Activated naive CD4-positive, alpha-beta T cell treated with anti-CD3 and anti-CD28 coated beads for 36 hours (primary cell): ENCODE results near the gene STAB1. TPM values are rescaled to one million over a fixed set of nuclear protein-coding genes. Genes with fewer than 3 reads are reported as not detected.

Source experiments
- CTCF ChIA-PET: fragments of 350-600 bp; sonication (Branson Sonifier 250); formaldehyde crosslinking; loops from one replicate; lab custom pipeline; 2021; ENCODE audit warnings: antibody characterized with exemption; lab: Charles Lee
- DNase-seq: peaks from one replicate; pipeline ENCODE4 v3.0.0-alpha.2; 2020
- H3K27ac Mint-ChIP-seq: one replicate; pipeline ENCODE4 v1.8.0; 2021; ENCODE audit warnings: mild to moderate bottlenecking, mixed read lengths
- H3K27me3 Mint-ChIP-seq: one replicate; pipeline ENCODE4 v1.8.0; 2021; ENCODE audit warnings: low read depth, mixed read lengths
- H3K36me3 Mint-ChIP-seq: one replicate; pipeline ENCODE4 v1.8.0; 2021; ENCODE audit warnings: low read depth, mixed read lengths
- H3K4me1 Mint-ChIP-seq: one replicate; pipeline ENCODE4 v1.8.0; 2021; ENCODE audit warnings: low read depth, mixed read lengths
- H3K4me3 Mint-ChIP-seq: one replicate; pipeline ENCODE4 v1.8.0; 2021; ENCODE audit warnings: mild to moderate bottlenecking, moderate library complexity, mixed read lengths
- H3K9me3 Mint-ChIP-seq: one replicate; pipeline ENCODE4 v1.8.0; 2021; ENCODE audit warnings: mixed read lengths
- intact Hi-C: fragments of 100-400 bp; cut with micrococcal nuclease; formaldehyde crosslinking; loops from one replicate; pipeline ENCODE4 v1.15.1; 2023
- total RNA-seq, 2 experiments: library from RNA; stranded (reverse); gene quantifications; one replicate each; pipeline ENCODE4 v1.2.3, GENCODE V29; 2021

The STAB1 gene
- under 1 TPM; 0.10 to 0.17 TPM for total RNA-seq

DNA sequence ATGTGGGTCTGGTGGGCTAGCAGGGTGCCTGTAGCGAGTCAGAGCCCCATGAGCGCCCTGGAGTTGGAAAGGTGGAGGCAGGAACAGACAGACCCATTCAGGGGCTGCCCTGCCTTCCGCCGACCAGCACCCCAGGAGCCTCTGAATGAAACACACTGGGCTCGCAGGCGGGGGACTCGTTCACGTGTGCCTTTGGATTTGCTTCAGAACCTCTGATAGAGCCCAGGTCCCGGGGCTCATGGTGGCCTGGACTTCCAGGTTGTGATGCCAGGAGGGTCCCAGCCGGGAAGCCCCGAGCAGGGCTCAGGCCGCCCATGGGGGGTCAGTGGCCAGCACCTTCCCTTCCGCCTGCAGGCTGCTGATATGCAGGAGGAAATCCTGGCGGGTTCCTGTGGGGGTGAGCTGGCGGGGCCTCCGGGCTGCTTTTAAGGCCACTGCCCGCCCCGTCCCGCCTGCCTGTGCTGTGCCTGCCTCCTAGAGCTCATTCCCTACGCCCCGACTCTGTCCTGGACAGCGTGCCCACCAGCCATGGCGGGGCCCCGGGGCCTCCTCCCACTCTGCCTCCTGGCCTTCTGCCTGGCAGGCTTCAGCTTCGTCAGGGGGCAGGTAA, at the start of gene STAB1:
Gene STAB1, plus strand, starts transcription at position 453 of the 610 bp plus-strand sequence. Its CDS starts 76 bp downstream, at position 529.
- Mint-ChIP-seq H3K27me3 (no peaks in the 10 kb centered on the region), H3K36me3 (peaks cover 6% of the 10 kb centered on the region), H3K4me1 (no peaks in the 10 kb centered on the region), H3K9me3 (no peaks in the 10 kb centered on the region), H3K27ac (no peak within 1 kb of the TSS), H3K4me3 (no peak within 1 kb of the TSS)
- CTCF ChIA-PET = no interaction called here
- no peak for DNase-seq
- intact Hi-C loops = no loop called here

- peaks cover 4% of the 10 kb centered on the region for H3K4me1 Mint-ChIP-seq
- no peaks in the 10 kb centered on the region for H3K27me3 Mint-ChIP-seq
- H3K36me3 Mint-ChIP-seq = no peaks in the 10 kb centered on the region
- no peak overlapping the region for H3K27ac Mint-ChIP-seq
- H3K4me3 Mint-ChIP-seq = no peak overlapping the region
- CTCF ChIA-PET = interaction anchor here (0.8 to 8.5 kb wide), 15 partner anchors 8 to 442 kb away, joined by 3 to 81 read pairs (median 4); partner anchors contain the start of genes NISCH and TNNC1
- no peaks in the 10 kb centered on the region for H3K9me3 Mint-ChIP-seq
- DNase-seq = no peak
- intact Hi-C loops = loop anchor here (2.0 to 5.0 kb wide), 2 partner anchors 109 to 225 kb away; no protein-coding TSS in a partner anchor
Measured at GRCh38 chr3:52446042-52446441, 49.1 kb upstream of the STAB1 start.

- CTCF ChIA-PET = interaction anchor here (0.7 to 8.5 kb wide), 18 partner anchors 7 to 443 kb away, joined by 3 to 81 read pairs (median 4); partner anchors contain the start of genes NISCH and TNNC1
- peak; percentile 79 for DNase-seq
- Mint-ChIP-seq H3K27me3 (no peaks in the 10 kb centered on the region), H3K4me3 (no peak overlapping the region), H3K27ac (no peak overlapping the region), H3K4me1 (peaks cover 4% of the 10 kb centered on the region), H3K9me3 (no peaks in the 10 kb centered on the region), H3K36me3 (no peaks in the 10 kb centered on the region)
- intact Hi-C loops = loop anchor here (1.0 to 5.0 kb wide), 4 partner anchors 19 to 226 kb away; no protein-coding TSS in a partner anchor
Measured at GRCh38 chr3:52446631-52447511, 48.3 kb upstream of the STAB1 start.

GRCh38 chr3:52447512-52448355, 47.4 kb upstream of the STAB1 start:
- no peak overlapping the region for H3K4me3 Mint-ChIP-seq
- intact Hi-C loops = loop anchor here (1.0 to 5.0 kb wide), 4 partner anchors 19 to 227 kb away; no protein-coding TSS in a partner anchor
- H3K4me1 Mint-ChIP-seq = peaks cover 4% of the 10 kb centered on the region
- H3K27ac Mint-ChIP-seq = no peak overlapping the region
- no peaks in the 10 kb centered on the region for H3K9me3 Mint-ChIP-seq
- CTCF ChIA-PET = interaction anchor here (0.7 to 8.5 kb wide), 11 partner anchors 9 to 245 kb away, joined by 3 to 81 read pairs (median 5); partner anchors contain the start of gene NISCH
- DNase-seq = no peak
- H3K36me3 Mint-ChIP-seq = no peaks in the 10 kb centered on the region
- H3K27me3 Mint-ChIP-seq = no peaks in the 10 kb centered on the region

- H3K4me3 Mint-ChIP-seq = no peak overlapping the region
- no peak for DNase-seq
- intact Hi-C loops = no loop called here
- H3K36me3 Mint-ChIP-seq = peaks cover 2% of the 10 kb centered on the region
- H3K9me3 Mint-ChIP-seq = no peaks in the 10 kb centered on the region
- H3K27me3 Mint-ChIP-seq = no peaks in the 10 kb centered on the region
- H3K4me1 Mint-ChIP-seq = peaks cover 17% of the 10 kb centered on the region
- no peak overlapping the region for H3K27ac Mint-ChIP-seq
- CTCF ChIA-PET = interaction anchor here (0.5 to 8.5 kb wide), 5 partner anchors 8 to 111 kb away, joined by 3 to 81 read pairs (median 5); no protein-coding TSS in a partner anchor
Measured at GRCh38 chr3:52450489-52451236, 44.5 kb upstream of the STAB1 start.

- intact Hi-C loops = no loop called here
- H3K27me3 Mint-ChIP-seq = no peaks in the 10 kb centered on the region
- CTCF ChIA-PET = interaction anchor here (0.5 to 8.5 kb wide), 4 partner anchors 8 to 112 kb away, joined by 3 to 81 read pairs (median 7); no protein-coding TSS in a partner anchor
Measured at GRCh38 chr3:52451237-52452083, 43.7 kb upstream of the STAB1 start.

GRCh38 chr3:52452126-52452525, 43.0 kb upstream of the STAB1 start:
- CTCF ChIA-PET = interaction anchor here (1.2 to 8.5 kb wide), 3 partner anchors 24 to 40 kb away, joined by 6 to 81 read pairs (median 10); no protein-coding TSS in a partner anchor
- no peak overlapping the region for H3K27ac Mint-ChIP-seq
- H3K4me1 Mint-ChIP-seq = peaks cover 25% of the 10 kb centered on the region
- H3K36me3 Mint-ChIP-seq = peaks cover 4% of the 10 kb centered on the region
- intact Hi-C loops = no loop called here
- H3K4me3 Mint-ChIP-seq = no peak overlapping the region
- no peaks in the 10 kb centered on the region for H3K9me3 Mint-ChIP-seq
- no peak for DNase-seq
- no peaks in the 10 kb centered on the region for H3K27me3 Mint-ChIP-seq

More at GRCh38 chr3:52451237-52452083, 43.7 kb upstream of the STAB1 start:
- no peaks in the 10 kb centered on the region for H3K9me3 Mint-ChIP-seq
- H3K4me3 Mint-ChIP-seq = no peak overlapping the region
- peaks cover 22% of the 10 kb centered on the region for H3K4me1 Mint-ChIP-seq
- H3K36me3 Mint-ChIP-seq = peaks cover 3% of the 10 kb centered on the region
- no peak overlapping the region for H3K27ac Mint-ChIP-seq
- DNase-seq = no peak

GRCh38 chr3:52452570-52453221, 42.4 kb upstream of the STAB1 start:
- H3K27me3 Mint-ChIP-seq = no peaks in the 10 kb centered on the region
- no peak overlapping the region for H3K4me3 Mint-ChIP-seq
- peaks cover 30% of the 10 kb centered on the region for H3K4me1 Mint-ChIP-seq
- DNase-seq = no peak
- H3K27ac Mint-ChIP-seq = no peak overlapping the region
- no peaks in the 10 kb centered on the region for H3K9me3 Mint-ChIP-seq
- H3K36me3 Mint-ChIP-seq = peaks cover 9% of the 10 kb centered on the region
- intact Hi-C loops = no loop called here
- CTCF ChIA-PET = interaction anchor here (1.2 to 8.5 kb wide), 2 partner anchors 24 to 40 kb away, joined by 6 to 81 read pairs; no protein-coding TSS in a partner anchor

GRCh38 chr3:52453496-52454249, 41.5 kb upstream of the STAB1 start, which contains the start of gene TNNC1:
Gene TNNC1 (minus strand): TSS chr3:52454041. CDS start chr3:52454015, 26 bp downstream.
- no peaks in the 10 kb centered on the region for H3K27me3 Mint-ChIP-seq
- peaks cover 35% of the 10 kb centered on the region for H3K4me1 Mint-ChIP-seq
- H3K27ac Mint-ChIP-seq = peak within 1 kb of the TSS; percentile 96
- H3K9me3 Mint-ChIP-seq = no peaks in the 10 kb centered on the region
- DNase-seq = no peak
- intact Hi-C loops = loop anchor here (2.0 kb wide), 2 partner anchors 231 to 299 kb away; partner anchors contain the start of genes PBRM1 and POC1A
- CTCF ChIA-PET = interaction anchor here (0.6 to 1.4 kb wide), 4 partner anchors 7 to 222 kb away, joined by 3 to 6 read pairs (median 3); no protein-coding TSS in a partner anchor
- peaks cover 13% of the 10 kb centered on the region for H3K36me3 Mint-ChIP-seq
- H3K4me3 Mint-ChIP-seq = peak within 1 kb of the TSS; percentile 94
